K562 (cell line): ENCODE results near the gene SFR1. TPM values are rescaled to one million over a fixed set of nuclear protein-coding genes. Genes with fewer than 3 reads are reported as not detected.

Experiments used
- SUPT5H ChIP-seq: fragments of 450-650 bp; IDR thresholded peaks from 2 replicates; pipeline ENCODE4 v1.6.1; 2016
- polyA plus RNA-seq, 8 experiments: library from polyadenylated mRNA; depleted of rRNA in 4 of 8; stranded (reverse) in 5 of 8; unstranded in 3 of 8; fragments of >200 nt; fragmentation: Nextera tagmentation in 2 of 8; fragmentation: Illumina TruSeq in 1 of 8; extraction: Ambion mirVana in 2 of 8; extraction: Trizol in 1 of 8; gene quantifications; 2 replicates each; pipeline versions ENCODE4 v1.2.1 to v1.2.3, GENCODE V29; 2011 to 2014; ENCODE audit warnings: inconsistent platforms in 1 of 8, missing spikeins in 1 of 8
- total RNA-seq, 7 experiments: library from RNA; depleted of rRNA in 6 of 7; stranded (reverse); fragments of >200 nt in 6 of 7; fragmentation: Illumina TruSeq in 2 of 7; extraction: Trizol in 2 of 7; gene quantifications; 2 replicates each; pipeline versions ENCODE4 v1.2.1 to v1.2.3, GENCODE V29; 2011 to 2021; ENCODE audit warnings: low replicate concordance in 1 of 7
- TF ChIP-seq, protein P1 (sequence below), 2 experiments: fragments of 450-650 bp; IDR thresholded peaks; 2 replicates each; pipeline ENCODE4 v1.6.1; 2016; ENCODE audit warnings: mild to moderate bottlenecking in 2 of 2, borderline replicate concordance in 1 of 2, low read depth in 1 of 2, moderate library complexity in 1 of 2

The SFR1 gene
- total and polyA plus RNA-seq, 9 of the 15 experiments (the other 6 are each of a cell fraction or from before 2014, with no cell fraction given) = 4.3 to 18.7 (median 9.1) TPM

DNA sequence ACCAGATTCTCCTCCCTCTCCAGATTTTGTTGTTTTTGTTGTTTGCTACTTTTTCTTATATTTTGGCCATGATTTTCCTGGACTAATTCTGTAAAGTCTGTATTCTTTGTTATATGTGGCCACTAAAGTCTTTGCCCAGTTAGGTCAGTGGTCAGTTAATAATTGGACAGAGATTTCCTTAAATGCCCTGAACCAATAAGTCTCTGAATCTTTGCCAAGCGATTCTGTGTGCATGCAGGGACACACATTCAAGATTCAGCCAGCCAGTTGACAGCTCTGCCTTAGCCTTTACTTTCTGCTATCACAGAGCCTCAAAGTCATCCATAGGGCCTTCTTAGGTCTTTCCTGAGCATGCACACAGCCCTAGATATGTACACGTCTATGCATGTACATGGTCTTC, 25.3 kb upstream of the SFR1 start (continued):
- TF ChIP-seq, protein P1, sequence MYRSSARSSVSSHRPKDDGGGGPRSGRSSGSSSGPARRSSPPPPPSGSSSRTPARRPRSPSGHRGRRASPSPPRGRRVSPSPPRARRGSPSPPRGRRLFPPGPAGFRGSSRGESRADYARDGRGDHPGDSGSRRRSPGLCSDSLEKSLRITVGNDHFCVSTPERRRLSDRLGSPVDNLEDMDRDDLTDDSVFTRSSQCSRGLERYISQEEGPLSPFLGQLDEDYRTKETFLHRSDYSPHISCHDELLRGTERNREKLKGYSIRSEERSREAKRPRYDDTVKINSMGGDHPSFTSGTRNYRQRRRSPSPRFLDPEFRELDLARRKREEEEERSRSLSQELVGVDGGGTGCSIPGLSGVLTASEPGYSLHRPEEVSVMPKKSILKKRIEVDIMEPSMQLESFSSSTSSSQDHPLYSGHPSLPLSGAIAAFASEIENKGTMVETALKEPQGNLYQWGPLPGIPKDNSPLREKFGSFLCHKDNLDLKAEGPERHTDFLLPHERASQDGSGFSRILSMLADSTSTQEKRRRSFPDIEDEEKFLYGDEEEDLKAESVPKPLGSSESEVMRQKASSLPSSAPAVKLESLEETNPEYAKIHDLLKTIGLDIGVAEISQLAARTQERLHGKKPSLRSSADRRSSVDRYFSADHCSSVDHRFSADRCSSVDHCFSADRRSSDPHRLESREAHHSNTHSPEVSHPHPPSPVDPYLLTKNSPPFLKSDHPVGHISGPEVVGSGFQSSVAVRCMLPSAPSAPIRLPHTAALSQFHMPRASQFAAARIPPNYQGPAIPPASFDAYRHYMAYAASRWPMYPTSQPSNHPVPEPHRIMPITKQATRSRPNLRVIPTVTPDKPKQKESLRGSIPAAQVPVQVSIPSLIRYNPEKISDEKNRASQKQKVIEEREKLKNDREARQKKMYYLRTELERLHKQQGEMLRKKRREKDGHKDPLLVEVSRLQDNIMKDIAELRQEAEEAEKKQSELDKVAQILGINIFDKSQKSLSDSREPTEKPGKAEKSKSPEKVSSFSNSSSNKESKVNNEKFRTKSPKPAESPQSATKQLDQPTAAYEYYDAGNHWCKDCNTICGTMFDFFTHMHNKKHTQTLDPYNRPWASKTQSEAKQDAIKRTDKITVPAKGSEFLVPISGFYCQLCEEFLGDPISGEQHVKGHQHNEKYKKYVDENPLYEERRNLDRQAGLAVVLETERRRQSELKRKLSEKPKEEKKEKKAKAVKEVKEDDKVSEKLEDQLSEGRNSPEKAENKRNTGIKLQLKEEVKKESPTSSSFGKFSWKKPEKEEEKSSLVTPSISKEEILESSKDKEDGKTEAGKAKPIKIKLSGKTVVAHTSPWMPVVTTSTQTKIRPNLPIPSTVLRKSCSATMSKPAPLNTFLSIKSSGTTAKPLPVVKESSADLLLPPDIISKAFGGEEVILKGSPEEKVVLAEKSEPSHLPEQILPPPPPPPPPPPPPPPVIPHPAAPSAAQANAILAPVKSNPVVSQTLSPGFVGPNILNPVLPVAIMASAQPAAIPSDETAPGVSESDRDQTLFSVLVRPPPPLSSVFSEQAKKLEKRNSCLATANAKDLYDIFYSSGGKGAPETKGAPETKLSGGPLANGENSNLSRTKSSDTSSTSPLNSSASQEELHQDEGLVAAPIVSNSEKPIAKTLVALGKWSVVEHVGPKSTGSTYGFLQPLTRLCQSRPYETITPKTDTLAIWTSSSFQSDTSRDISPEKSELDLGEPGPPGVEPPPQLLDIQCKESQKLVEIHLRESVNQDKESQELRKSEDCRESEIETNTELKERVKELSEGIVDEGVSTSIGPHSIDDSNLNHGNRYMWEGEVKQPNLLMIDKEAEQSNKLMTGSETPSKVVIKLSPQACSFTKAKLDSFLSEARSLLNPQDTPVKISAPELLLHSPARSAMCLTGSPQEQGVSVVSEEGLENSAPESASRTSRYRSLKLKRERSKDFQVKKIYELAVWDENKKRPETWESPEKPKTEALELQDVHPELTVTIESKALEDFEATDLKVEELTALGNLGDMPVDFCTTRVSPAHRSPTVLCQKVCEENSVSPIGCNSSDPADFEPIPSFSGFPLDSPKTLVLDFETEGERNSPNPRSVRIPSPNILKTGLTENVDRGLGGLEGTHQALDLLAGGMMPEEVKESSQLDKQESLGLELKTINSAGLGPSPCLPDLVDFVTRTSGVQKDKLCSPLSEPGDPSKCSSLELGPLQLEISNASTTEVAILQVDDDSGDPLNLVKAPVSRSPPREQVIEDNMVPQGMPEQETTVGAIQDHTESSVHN (IDR thresholded peaks at IDR 0.05; ENCODE audit: borderline replicate concordance in 1 of 2, low read depth in 1 of 2) = no peak
- no peak for TF ChIP-seq SUPT5H
- TF ChIP-seq, all 486 proteins: peak for 0
